Measurements from ENCODE around the gene C15orf61.

C15orf61 gene

GRCh38 chr15:67521029-67521782, at the start of gene C15orf61:
Gene C15orf61 (plus strand): TSS chr15:67521131. CDS start chr15:67521249, 118 bp downstream.
- peak; percentile 64 for DNase-seq

DNA sequence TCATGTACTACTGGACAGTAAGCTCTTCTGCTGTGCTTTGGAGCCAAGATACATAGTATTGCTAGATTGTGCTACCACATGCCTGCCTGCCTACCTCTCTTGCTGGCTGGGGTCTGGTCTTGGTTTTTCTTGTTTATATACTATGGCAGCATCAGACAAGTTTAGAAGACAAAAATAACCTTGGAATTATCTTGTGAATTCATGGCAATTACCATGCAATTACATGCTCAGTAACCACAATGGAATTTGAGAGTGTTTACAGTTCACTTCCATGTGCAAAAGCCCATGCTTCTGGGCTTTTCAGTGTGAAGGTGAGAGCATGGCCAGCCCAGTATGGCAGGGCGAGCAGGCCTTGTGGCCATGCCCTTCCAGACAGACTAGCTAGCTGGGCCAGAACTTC, 48.0 kb upstream of the C15orf61 start:
- no peak for DNase-seq

- DNase-seq, result no peak
Observed at GRCh38 chr15:67474405-67475110, 46.4 kb upstream of the C15orf61 start.

DNA sequence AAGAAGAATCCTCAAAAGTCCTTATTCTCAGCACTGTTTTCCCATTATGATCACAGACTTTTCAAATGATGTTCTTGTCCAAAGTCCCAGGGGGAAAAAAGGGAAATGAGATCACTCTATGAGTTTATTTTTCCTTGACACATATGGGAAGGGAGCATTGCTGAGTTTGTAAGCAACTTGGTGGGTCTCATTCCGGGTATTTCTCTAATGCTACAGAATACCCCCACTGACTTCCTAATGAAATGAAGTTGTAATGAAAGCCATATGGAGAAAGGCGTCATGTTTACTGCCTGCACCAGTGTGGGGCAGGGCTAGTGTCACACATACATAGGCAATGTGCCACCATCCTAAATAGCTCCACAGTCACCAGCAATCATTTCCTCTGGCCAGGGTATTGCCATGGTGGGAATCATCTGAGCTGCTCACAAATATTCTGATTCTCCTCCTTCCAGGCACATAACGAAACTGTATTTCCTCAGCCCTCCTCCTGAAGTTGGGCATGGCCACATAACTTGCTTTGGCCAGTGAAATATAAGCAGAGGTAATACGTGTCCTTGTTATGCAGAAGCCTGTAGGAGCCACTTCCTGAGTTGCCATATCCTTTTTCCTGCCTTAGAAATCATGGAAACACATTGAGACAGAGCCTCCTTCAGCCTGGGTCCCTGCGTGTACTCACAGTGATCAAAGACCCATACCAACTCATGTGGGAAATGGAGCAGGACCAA, 41.0 kb upstream of the C15orf61 start:
- DNase-seq, result no peak

- no peak for DNase-seq
Observed at GRCh38 chr15:67480741-67481140, 40.2 kb upstream of the C15orf61 start.

DNA sequence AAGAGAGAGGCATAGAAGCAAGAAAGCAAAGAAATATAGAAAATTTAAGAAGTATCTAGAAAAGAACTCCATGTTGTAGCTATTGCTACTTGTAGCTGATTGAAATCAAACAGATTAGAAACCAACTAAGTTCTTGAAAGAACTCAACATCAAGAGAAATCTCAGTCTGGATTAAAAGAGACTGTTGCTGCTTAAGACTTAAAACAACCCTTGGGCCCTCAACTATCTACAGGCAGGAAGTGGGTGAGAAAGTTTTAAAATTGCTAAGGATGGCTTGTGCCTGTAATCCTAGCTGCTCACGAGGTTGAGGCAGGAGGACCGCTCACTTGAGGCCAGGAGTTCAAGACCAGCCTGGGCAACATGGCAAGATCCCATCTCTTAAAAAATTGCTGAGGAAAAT, 39.3 kb upstream of the C15orf61 start:
- no peak for DNase-seq

DNA sequence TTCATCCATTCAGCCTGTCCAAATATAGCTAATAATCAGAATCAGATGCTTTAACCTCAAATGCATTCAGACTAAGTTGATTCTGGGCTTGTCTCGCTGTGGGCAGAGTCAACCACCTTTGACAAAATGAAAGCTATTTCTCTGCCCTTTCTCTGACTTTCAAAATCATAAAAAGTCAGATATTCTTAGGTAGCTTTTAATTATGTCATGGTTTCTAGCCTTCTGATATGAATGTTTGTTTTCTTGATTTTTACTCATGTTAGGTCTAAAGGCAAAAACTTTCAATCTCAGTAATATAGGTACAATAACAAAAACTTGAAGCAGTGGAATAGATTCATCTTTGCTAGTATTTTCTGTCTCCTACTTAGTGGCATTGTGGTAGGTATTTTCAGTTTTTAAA, 25.3 kb upstream of the C15orf61 start:
- DNase-seq, result no peak

DNA sequence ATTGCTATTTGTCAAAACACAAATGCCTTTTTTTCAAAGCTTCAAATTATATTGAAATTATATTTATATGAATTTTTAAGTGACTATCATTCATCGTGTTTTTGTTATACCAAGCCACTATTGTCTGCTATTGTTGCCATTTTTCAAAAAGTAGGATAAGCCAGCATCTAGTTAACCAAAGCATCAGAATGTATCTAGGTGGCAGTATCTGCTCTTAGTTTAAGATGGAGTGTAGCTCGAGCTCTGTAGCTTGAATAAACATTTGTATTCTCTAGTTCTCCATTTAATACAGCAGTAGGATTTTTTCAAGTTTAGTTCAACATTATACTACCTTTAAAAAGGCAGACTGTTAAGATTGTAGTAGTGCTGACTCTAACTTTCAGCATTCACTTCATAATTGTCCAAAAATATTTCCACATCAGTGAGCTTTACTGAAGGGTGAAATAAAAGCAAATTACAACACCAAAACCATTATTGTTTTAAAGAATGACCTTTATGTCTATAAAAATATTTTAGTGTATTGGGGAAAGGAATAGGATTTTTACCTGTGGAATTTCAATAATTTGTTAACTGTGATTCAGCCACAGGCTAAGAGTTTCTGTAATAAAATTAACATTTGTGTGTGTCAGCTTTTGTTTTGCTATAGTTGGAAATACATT, 19.6 kb upstream of the C15orf61 start:
- peak; percentile 34 for DNase-seq

- DNase-seq, result no peak
Observed at GRCh38 chr15:67501836-67502461, 19.0 kb upstream of the C15orf61 start.

DNA sequence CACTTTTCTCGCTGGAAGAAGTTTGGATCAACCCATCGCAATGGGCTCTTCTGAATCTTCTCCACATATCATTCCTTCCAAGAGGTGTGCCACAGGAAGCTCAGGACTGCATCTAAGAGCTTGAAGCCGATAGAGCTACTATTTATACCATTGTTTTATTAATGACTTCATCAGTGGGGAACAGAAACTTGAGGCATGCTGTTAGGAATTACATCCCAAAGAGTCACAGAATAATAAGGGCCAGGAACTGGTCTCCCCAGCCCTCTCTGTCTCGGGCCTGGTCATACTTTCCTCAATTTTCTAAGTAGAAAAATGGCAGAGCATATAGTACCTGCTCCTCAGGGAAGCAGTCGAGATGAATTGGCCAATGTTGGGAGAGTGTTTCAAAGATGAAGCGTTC, 16.9 kb upstream of the C15orf61 start:
- no peak for DNase-seq

DNA sequence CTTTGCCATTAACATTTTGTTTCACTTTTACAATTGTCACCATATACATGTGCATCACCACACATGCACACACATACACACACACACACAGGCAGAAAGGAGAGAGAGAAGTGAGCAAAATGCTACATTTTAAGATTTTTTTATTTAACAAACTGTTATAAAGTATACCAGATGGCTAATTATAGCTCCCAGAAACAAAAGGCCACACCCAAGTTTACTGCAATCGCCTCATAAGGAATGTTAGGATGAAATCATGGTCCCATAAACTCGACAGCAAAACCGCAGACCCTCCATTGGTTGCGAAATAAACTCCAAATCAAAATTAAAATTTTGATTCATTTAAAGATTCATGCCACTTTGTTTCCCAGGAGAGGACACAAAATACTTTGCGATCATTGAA, 16.1 kb upstream of the C15orf61 start:
- DNase-seq, result no peak

DNA sequence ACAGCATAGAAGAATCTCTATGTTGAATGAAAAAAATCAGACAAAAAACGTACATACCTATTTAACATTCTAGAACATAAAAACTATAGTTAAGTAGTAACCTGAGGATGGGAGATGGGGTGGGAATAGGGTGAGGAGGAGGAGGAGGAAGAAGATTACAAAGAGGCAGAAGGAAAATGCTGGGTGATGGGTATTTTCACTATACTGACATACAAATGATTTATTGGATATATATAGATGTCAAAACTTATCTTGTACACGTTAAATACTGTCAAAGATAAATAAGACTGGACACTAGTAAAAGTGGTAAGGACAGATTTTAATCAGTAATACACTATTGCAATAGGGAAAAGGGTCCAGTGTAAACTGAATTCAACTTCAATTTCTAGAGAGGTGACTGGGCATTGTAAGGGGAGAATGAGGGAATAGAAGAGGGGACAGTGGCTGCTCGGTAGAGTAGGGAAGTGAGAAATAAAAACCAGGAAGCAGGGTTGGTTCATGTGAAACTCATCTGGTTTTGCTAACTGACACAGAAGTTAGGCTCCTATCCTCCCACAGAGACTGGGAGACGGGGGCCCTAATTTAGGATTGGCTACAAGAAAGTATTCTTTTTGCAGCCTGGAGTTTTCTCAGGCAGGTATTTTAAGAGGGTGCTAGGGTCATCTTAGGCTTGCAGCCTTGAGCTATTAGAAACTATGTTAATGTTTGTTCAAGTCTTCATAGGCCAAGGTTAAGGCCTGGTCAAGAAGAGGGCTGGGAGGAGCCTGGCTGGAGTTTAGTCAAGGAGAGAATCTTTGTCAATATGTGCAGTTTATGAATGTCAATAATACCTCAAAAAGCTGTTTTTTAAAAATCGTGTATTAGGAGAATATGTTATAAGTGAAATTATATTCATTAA, 15.0 kb upstream of the C15orf61 start:
- DNase-seq, result no peak

GRCh38 chr15:67506775-67507747, 13.9 kb upstream of the C15orf61 start:
- DNase-seq, result no peak

DNA sequence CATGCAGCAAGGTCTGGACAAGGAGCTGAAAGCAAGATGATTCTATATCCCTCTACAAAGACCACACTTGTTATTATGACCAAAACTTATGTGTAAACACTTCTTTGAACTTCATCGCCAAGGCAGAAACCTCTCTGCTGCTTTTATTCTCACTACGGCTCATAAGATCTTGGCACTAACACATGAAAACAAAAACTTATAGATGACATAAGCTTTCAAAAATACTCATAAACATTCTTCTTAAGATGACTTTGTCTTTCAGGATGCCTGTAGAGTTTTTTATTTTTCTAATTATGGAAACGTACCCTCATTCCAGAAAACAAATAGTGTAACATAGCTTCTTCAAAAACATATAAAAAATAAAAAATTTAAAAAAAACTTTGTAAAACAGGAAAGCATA, 12.5 kb upstream of the C15orf61 start:
- DNase-seq, result no peak

GRCh38 chr15:67509918-67510317, 11.0 kb upstream of the C15orf61 start:
- no peak for DNase-seq

- no peak for DNase-seq
Observed at GRCh38 chr15:67510597-67511190, 10.2 kb upstream of the C15orf61 start.

DNA sequence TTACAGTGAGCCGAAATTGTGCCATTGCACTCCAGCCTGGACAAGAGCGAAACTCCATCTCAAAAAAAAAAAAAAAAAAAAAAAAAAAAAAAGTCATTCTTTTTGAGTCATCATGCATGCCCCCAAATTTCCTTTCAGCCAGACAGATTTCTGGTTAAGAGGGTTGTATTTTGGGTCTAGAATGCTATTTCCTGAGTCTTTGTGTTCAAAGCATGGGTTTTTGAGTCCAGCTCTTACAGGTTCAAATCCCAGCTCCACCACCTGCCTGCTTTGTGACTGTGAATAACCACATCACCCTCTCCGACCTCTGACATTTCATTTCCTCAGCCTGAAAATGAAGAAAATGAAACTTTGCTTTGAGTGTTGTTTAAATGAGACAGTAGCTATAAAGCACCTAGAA, 9.3 kb upstream of the C15orf61 start:
- DNase-seq, result no peak

DNA sequence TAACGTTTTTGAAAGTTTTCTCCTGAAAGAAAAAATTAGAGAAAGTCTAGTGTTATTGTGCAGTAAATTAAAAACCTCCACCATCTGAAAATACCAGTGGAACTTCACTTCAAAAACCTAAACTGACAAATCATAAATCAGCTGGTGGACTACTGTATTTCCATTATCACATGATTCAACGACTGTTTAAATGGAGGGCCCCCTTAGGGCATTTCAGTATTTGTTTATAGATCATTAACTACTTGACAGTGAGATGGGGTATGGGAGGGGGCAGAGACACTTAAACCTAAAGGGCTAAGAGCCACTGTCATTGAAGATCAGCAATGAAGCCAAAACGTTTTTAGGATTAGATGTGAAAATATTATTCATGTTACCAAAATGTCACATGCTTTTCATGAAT, 8.8 kb upstream of the C15orf61 start:
- no peak for DNase-seq

- DNase-seq, result no peak
Observed at GRCh38 chr15:67512933-67513714, 7.8 kb upstream of the C15orf61 start.

Measured in NCI-H1694 treated with DMSO at 0.1 percent for 48 hours (cell line).